ES-I3 (cell line): Measurements from ENCODE around the gene THSD4.

Experiments used
- H3K36me3 ChIP-seq: 2 replicates; pipeline ENCODE4 v1.6.1; 2013; ENCODE audit warnings: mild to moderate bottlenecking, low read length, control low read depth, moderate library complexity; ENCODE audit not compliant: insufficient read depth
- H3K4me1 ChIP-seq: 2 replicates; pipeline ENCODE4 v1.6.1; 2013; ENCODE audit warnings: mild to moderate bottlenecking, control low read depth, low read length; ENCODE audit not compliant: insufficient read depth
- H3K9ac ChIP-seq: 2 replicates; pipeline ENCODE4 v1.6.1; 2013; ENCODE audit warnings: low read depth, mild to moderate bottlenecking, low read length, moderate library complexity
- H3K9me3 ChIP-seq: 2 replicates; pipeline ENCODE4 v1.6.1; 2013; ENCODE audit warnings: mild to moderate bottlenecking, low read length, moderate library complexity; ENCODE audit not compliant: control insufficient read depth, insufficient read depth

THSD4 gene

GRCh38 chr15:71139241-71139640, 24.0 kb downstream of the THSD4 start:
- peaks cover 15% of the 10 kb centered on the region for H3K4me1 ChIP-seq
- no peaks in the 10 kb centered on the region for H3K36me3 ChIP-seq
- no peak overlapping the region for H3K9ac ChIP-seq

GRCh38 chr15:71141572-71141971, 26.3 kb downstream of the THSD4 start:
- Histone ChIP-seq H3K36me3 (no peaks in the 10 kb centered on the region), H3K4me1 (peaks cover 7% of the 10 kb centered on the region), H3K9ac (no peak overlapping the region), H3K9me3 (no peaks in the 10 kb centered on the region)

More at GRCh38 chr15:71139241-71139640, 24.0 kb downstream of the THSD4 start:
- H3K9me3 ChIP-seq, result no peaks in the 10 kb centered on the region

- Histone ChIP-seq H3K9me3 (no peaks in the 10 kb centered on the region), H3K4me1 (no peaks in the 10 kb centered on the region), H3K9ac (no peak overlapping the region), H3K36me3 (no peaks in the 10 kb centered on the region)
Observed at GRCh38 chr15:71142780-71143179, 27.5 kb downstream of the THSD4 start.

GRCh38 chr15:71143373-71144310, 28.4 kb downstream of the THSD4 start:
- Histone ChIP-seq H3K4me1 (no peaks in the 10 kb centered on the region), H3K36me3 (no peaks in the 10 kb centered on the region), H3K9ac (no peak overlapping the region), H3K9me3 (no peaks in the 10 kb centered on the region)

DNA sequence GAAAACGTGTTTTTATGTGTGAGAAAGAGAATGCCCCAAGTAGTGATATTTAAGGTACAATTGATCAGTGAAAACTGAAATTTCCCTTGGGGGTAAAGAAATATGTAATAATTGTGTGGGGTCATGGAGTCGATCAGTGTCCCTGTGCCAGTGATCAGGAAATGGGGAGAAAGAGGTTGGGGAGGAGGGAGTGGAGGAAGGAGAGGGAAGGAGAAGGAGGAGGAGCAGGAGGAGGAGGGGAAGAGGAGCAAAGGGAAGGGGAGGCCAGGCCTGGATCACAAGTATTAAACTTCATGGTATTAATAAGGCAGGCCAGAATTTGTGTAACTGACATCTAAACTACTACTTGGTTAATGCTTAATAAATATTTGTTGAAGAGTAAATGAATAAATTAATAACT, 30.4 kb downstream of the THSD4 start:
- Histone ChIP-seq H3K36me3 (no peaks in the 10 kb centered on the region), H3K9ac (no peak overlapping the region), H3K9me3 (no peaks in the 10 kb centered on the region), H3K4me1 (no peaks in the 10 kb centered on the region; the same call in 1 of the 2 replicates)

GRCh38 chr15:71146580-71146982, 31.3 kb downstream of the THSD4 start:
- Histone ChIP-seq H3K9me3 (no peaks in the 10 kb centered on the region), H3K36me3 (no peaks in the 10 kb centered on the region), H3K4me1 (no peaks in the 10 kb centered on the region; the same call in 1 of the 2 replicates), H3K9ac (no peak overlapping the region)

- Histone ChIP-seq H3K4me1 (no peaks in the 10 kb centered on the region; the same call in 1 of the 2 replicates), H3K9me3 (no peaks in the 10 kb centered on the region), H3K9ac (no peak overlapping the region), H3K36me3 (no peaks in the 10 kb centered on the region)
Observed at GRCh38 chr15:71148048-71148447, 32.8 kb downstream of the THSD4 start.

GRCh38 chr15:71149646-71150557, 34.6 kb downstream of the THSD4 start:
- Histone ChIP-seq H3K4me1 (no peaks in the 10 kb centered on the region; the same call in 1 of the 2 replicates), H3K9ac (no peak overlapping the region), H3K36me3 (no peaks in the 10 kb centered on the region), H3K9me3 (no peaks in the 10 kb centered on the region)

DNA sequence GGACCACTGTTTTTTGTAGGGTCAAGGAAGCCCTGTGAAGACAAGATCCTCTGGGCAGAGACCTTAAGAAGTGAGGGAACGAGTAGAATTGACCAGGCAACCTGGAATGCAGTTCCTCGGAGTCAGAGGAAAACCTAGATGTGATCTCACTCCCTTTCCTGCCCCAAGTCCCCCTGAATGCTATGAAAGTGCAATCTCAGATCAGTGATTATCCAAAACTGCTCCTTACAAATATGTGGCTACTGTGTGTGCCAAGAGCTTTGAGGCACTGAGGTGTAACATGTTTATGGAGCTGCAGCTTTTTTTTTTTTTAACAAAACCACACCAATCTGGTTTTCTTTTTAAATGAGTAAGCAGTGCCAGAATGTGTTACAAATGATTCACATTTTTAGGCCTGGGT, 35.8 kb downstream of the THSD4 start:
- Histone ChIP-seq H3K9me3 (no peaks in the 10 kb centered on the region), H3K9ac (no peak overlapping the region)

GRCh38 chr15:71152542-71152941, 37.3 kb downstream of the THSD4 start:
- no peaks in the 10 kb centered on the region for H3K9me3 ChIP-seq
- H3K36me3 ChIP-seq, result no peaks in the 10 kb centered on the region
- no peak overlapping the region for H3K9ac ChIP-seq
- H3K4me1 ChIP-seq, result no peaks in the 10 kb centered on the region; the same call in 1 of the 2 replicates

More for the DNA sequence above, 35.8 kb downstream of the THSD4 start:
- Histone ChIP-seq H3K4me1 (no peaks in the 10 kb centered on the region; the same call in 1 of the 2 replicates), H3K36me3 (no peaks in the 10 kb centered on the region)

GRCh38 chr15:71153823-71154524, 38.7 kb downstream of the THSD4 start:
- Histone ChIP-seq H3K36me3 (no peaks in the 10 kb centered on the region), H3K4me1 (no peaks in the 10 kb centered on the region; the same call in 1 of the 2 replicates)

DNA sequence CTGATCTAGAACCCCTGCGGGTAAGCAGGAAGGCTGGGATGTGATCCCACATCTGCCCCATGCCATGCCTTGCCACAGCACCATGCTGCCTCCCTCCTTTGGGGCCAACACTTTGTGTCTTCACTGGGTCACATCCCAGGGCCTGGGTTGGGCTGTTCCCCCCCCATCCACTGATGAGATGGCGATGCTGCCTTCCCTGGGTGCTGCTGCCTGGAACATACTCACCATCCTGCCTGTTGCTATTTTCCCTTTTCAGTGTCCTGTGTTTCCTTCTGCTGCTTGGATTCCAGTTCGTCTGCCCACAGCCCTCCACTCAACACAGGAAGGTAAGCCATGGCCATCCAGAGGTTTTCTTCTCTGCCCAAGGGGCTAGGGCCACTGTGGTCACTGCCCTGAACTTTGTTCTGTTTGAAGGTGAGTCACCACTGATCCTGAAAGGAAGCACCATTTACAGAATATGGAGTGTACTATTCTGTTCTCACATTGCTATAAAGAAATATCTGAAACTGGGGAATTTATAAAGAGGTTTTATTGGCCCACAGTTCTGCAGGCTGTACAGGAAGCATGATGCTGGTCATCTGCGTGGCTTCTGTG, 39.4 kb downstream of the THSD4 start:
- Histone ChIP-seq H3K36me3 (no peaks in the 10 kb centered on the region), H3K9me3 (no peaks in the 10 kb centered on the region)

More at GRCh38 chr15:71153823-71154524, 38.7 kb downstream of the THSD4 start:
- no peaks in the 10 kb centered on the region for H3K9me3 ChIP-seq
- H3K9ac ChIP-seq, result no peak overlapping the region

DNA sequence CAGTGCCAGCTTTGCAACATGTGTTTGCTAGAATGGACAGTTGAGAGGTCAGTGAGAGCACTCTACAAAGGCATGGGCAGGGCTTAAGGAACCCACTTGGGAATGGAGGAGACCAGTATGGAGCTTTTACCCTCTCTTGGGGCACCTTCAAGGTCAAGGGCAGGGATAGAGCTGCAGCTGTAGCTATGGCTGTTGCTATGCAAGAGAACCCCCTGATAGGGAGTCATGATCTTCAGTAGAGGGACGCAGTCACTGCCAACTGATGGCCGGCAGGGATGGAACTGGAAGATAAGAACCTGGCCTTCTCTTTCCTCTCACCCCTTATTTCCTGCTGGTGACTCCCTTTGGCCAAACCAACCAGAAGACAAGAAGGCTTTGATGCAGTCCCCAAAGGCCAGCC, 40.3 kb downstream of the THSD4 start:
- Histone ChIP-seq H3K4me1 (no peaks in the 10 kb centered on the region; the same call in 1 of the 2 replicates), H3K9ac (no peak overlapping the region), H3K9me3 (no peaks in the 10 kb centered on the region), H3K36me3 (no peaks in the 10 kb centered on the region)

More for the DNA sequence above, 39.4 kb downstream of the THSD4 start:
- Histone ChIP-seq H3K4me1 (no peaks in the 10 kb centered on the region; the same call in 1 of the 2 replicates), H3K9ac (no peak overlapping the region)
